ENCODE measurements around the gene CEP170B.
"Not testable (repeated sequence)": the region's sequence is repeated elsewhere in the genome, so short reads cannot be mapped to it uniquely, and the experiment has no call there.

Gene CEP170B

GRCh38 chr14:104830781-104831180, 34.3 kb upstream of the CEP170B start:
- Mint-ChIP-seq H3K36me3 (no peaks in the 10 kb centered on the region), H3K27me3 (peaks cover 12% of the 10 kb centered on the region), H3K4me1 (peaks cover 15% of the 10 kb centered on the region), H3K4me3 (no peak overlapping the region), H3K9me3 (no peaks in the 10 kb centered on the region), H3K27ac (no peak overlapping the region)
- ATAC-seq = no peak

- H3K27ac Mint-ChIP-seq, H3K9me3 Mint-ChIP-seq, H3K4me1 Mint-ChIP-seq, ATAC-seq, H3K27me3 Mint-ChIP-seq, H3K4me3 Mint-ChIP-seq, H3K36me3 Mint-ChIP-seq: not testable (repeated sequence)
These were observed 28.7 kb upstream of the CEP170B start for GRCh38 chr14:104836171-104836935.

GRCh38 chr14:104841730-104842129, 23.3 kb upstream of the CEP170B start:
- Mint-ChIP-seq H3K27me3 (peaks cover 61% of the 10 kb centered on the region), H3K4me1 (peaks cover 17% of the 10 kb centered on the region), H3K9me3 (peaks cover 2% of the 10 kb centered on the region), H3K4me3 (no peak overlapping the region), H3K36me3 (peaks cover 2% of the 10 kb centered on the region), H3K27ac (no peak overlapping the region)
- no peak for ATAC-seq

- Mint-ChIP-seq H3K36me3 (peaks cover 5% of the 10 kb centered on the region), H3K27me3 (peaks cover 73% of the 10 kb centered on the region), H3K9me3 (peaks cover 2% of the 10 kb centered on the region), H3K4me3 (no peak overlapping the region), H3K4me1 (peaks cover 19% of the 10 kb centered on the region), H3K27ac (no peak overlapping the region)
- ATAC-seq = no peak
These were observed 22.1 kb upstream of the CEP170B start for GRCh38 chr14:104843006-104843405.

GRCh38 chr14:104843442-104844305, 21.4 kb upstream of the CEP170B start:
- peaks cover 5% of the 10 kb centered on the region for H3K36me3 Mint-ChIP-seq
- peaks cover 19% of the 10 kb centered on the region for H3K4me1 Mint-ChIP-seq
- H3K27me3 Mint-ChIP-seq = peaks cover 80% of the 10 kb centered on the region
- no peaks in the 10 kb centered on the region for H3K9me3 Mint-ChIP-seq
- no peak for ATAC-seq
- peak overlapping the region; percentile 67 for H3K4me3 Mint-ChIP-seq
- no peak overlapping the region for H3K27ac Mint-ChIP-seq

- no peak overlapping the region for H3K27ac Mint-ChIP-seq
- no peaks in the 10 kb centered on the region for H3K9me3 Mint-ChIP-seq
- peaks cover 19% of the 10 kb centered on the region for H3K4me1 Mint-ChIP-seq
- no peak for ATAC-seq
- H3K36me3 Mint-ChIP-seq = peaks cover 5% of the 10 kb centered on the region
- peaks cover 87% of the 10 kb centered on the region for H3K27me3 Mint-ChIP-seq
- peak overlapping the region; percentile 67 for H3K4me3 Mint-ChIP-seq
These were observed 20.6 kb upstream of the CEP170B start for GRCh38 chr14:104844306-104845032.

- Mint-ChIP-seq H3K9me3 (no peaks in the 10 kb centered on the region), H3K36me3 (peaks cover 5% of the 10 kb centered on the region), H3K4me1 (peaks cover 19% of the 10 kb centered on the region), H3K27ac (no peak overlapping the region), H3K27me3 (peaks cover 93% of the 10 kb centered on the region), H3K4me3 (no peak overlapping the region)
- ATAC-seq = no peak
These were observed 19.9 kb upstream of the CEP170B start for GRCh38 chr14:104845033-104845666.

- Mint-ChIP-seq H3K4me1 (peaks cover 19% of the 10 kb centered on the region), H3K27me3 (peaks cover 98% of the 10 kb centered on the region), H3K9me3 (no peaks in the 10 kb centered on the region), H3K36me3 (peaks cover 5% of the 10 kb centered on the region), H3K27ac (no peak overlapping the region), H3K4me3 (no peak overlapping the region)
- ATAC-seq = no peak
These were observed 19.1 kb upstream of the CEP170B start for GRCh38 chr14:104845834-104846441.

- peaks cover 60% of the 10 kb centered on the region for H3K27me3 Mint-ChIP-seq
- no peaks in the 10 kb centered on the region for H3K4me1 Mint-ChIP-seq
- ATAC-seq = no peak
- no peaks in the 10 kb centered on the region for H3K9me3 Mint-ChIP-seq
- H3K36me3 Mint-ChIP-seq = no peaks in the 10 kb centered on the region
- no peak overlapping the region for H3K27ac Mint-ChIP-seq
- no peak overlapping the region for H3K4me3 Mint-ChIP-seq
These were observed 12.8 kb upstream of the CEP170B start for GRCh38 chr14:104852280-104852663.

GRCh38 chr14:104855532-104856090, 9.5 kb upstream of the CEP170B start:
- Mint-ChIP-seq H3K27me3 (peaks cover 28% of the 10 kb centered on the region), H3K36me3 (no peaks in the 10 kb centered on the region), H3K4me3 (no peak overlapping the region), H3K9me3 (no peaks in the 10 kb centered on the region), H3K4me1 (no peaks in the 10 kb centered on the region), H3K27ac (no peak overlapping the region)
- peak; percentile 6 for ATAC-seq

GRCh38 chr14:104856157-104856868, 8.8 kb upstream of the CEP170B start:
- H3K9me3 Mint-ChIP-seq = no peaks in the 10 kb centered on the region
- H3K27me3 Mint-ChIP-seq = peaks cover 21% of the 10 kb centered on the region
- no peak overlapping the region for H3K4me3 Mint-ChIP-seq
- no peak overlapping the region for H3K27ac Mint-ChIP-seq
- peak; percentile 54 for ATAC-seq
- H3K36me3 Mint-ChIP-seq = no peaks in the 10 kb centered on the region
- H3K4me1 Mint-ChIP-seq = no peaks in the 10 kb centered on the region

- no peak overlapping the region for H3K4me3 Mint-ChIP-seq
- H3K27ac Mint-ChIP-seq = no peak overlapping the region
- no peak for ATAC-seq
- H3K27me3 Mint-ChIP-seq = peaks cover 18% of the 10 kb centered on the region
- H3K36me3 Mint-ChIP-seq = no peaks in the 10 kb centered on the region
- H3K4me1 Mint-ChIP-seq = no peaks in the 10 kb centered on the region
- no peaks in the 10 kb centered on the region for H3K9me3 Mint-ChIP-seq
These were observed 7.9 kb upstream of the CEP170B start for GRCh38 chr14:104856869-104857860.

- H3K9me3 Mint-ChIP-seq, H3K4me1 Mint-ChIP-seq, H3K4me3 Mint-ChIP-seq, H3K36me3 Mint-ChIP-seq, ATAC-seq, H3K27ac Mint-ChIP-seq: not testable (repeated sequence)
- H3K27me3 Mint-ChIP-seq = peaks cover 13% of the 10 kb centered on the region
These were observed 7.1 kb upstream of the CEP170B start for GRCh38 chr14:104857931-104858330.
